A549 (cell line): Measurements from ENCODE around the gene SPPL3. TPM values are rescaled to one million over a fixed set of nuclear protein-coding genes. Genes with fewer than 3 reads are reported as not detected.

Source experiments
- ATAC-seq, 2 experiments: fragments of 200-7000 bp in 1 of 2; fragments of >200 bp in 1 of 2; cut with Nextera tagmentation in 1 of 2; cut with Tn5 transposase in 1 of 2; 3 replicates each; pipeline versions ENCODE4 v1.8.0 to v1.9.1; 2018 to 2020; ENCODE audit warnings: mild to moderate bottlenecking in 1 of 2, moderate library complexity in 1 of 2
- CTCF ChIA-PET: fragments of 300-600 bp; sonication (Branson Sonifier 250); formaldehyde crosslinking; extraction: SDS; loops from one replicate; lab custom pipeline; 2021; ENCODE audit warnings: antibody characterized with exemption, inconsistent platforms; lab: Yijun Ruan, JAX
- POLR2A ChIA-PET: fragments of 350-600 bp; formaldehyde crosslinking; extraction: SDS; loops from one replicate; lab custom pipeline; 2021; ENCODE audit warnings: antibody characterized with exemption, inconsistent platforms; lab: Yijun Ruan, JAX
- DNase-seq, 2 experiments: peaks; one replicate each; pipeline versions ENCODE4 v3.0.0 to v3.0.0-alpha.2; 2011 to 2016; ENCODE audit warnings: low read depth in 1 of 2, low spot score in 1 of 2
- FAIRE-seq: peaks from 2 replicates; lab custom pipeline; 2011; peaks lifted over from hg19 to GRCh38; lab: Jason Lieb, UNC
- H3K27ac ChIP-seq, 2 experiments: fragments of >200 bp; sonication (Bioruptor Twin); formaldehyde crosslinking; 3 replicates each; pipeline ENCODE4 v1.5.1; 2016 to 2017
- H3K4me1 ChIP-seq: fragments of >200 bp; sonication (Bioruptor Twin); formaldehyde crosslinking; 3 replicates; pipeline ENCODE4 v1.6.1; 2016
- H3K4me2 ChIP-seq: fragments of >200 bp; sonication (Bioruptor Twin); formaldehyde crosslinking; 3 replicates; pipeline ENCODE4 v1.6.1; 2016
- H3K4me3 ChIP-seq: fragments of >200 bp; sonication (Bioruptor Twin); formaldehyde crosslinking; 3 replicates; pipeline ENCODE4 v1.5.1; 2016
- H3K9me3 ChIP-seq: fragments of >200 bp; sonication (Bioruptor Twin); formaldehyde crosslinking; 3 replicates; pipeline ENCODE4 v1.6.1; 2016
- CEBPB ChIP-seq, 2 experiments: fragments of >200 bp in 1 of 2; sonication (Bioruptor Twin) in 1 of 2; formaldehyde crosslinking in 1 of 2; IDR thresholded peaks; 2 replicates each; pipeline ENCODE4 v1.6.1; 2012 to 2016
- CHD4 ChIP-seq: fragments of 200-600 bp; sonication (generic); IDR thresholded peaks from 2 replicates; pipeline ENCODE4 v1.6.1; 2016; ENCODE audit warnings: antibody characterized with exemption, mild to moderate bottlenecking, borderline replicate concordance
- EHMT2 ChIP-seq: fragments of 200-600 bp; sonication (generic); IDR thresholded peaks from 2 replicates; pipeline ENCODE4 v1.6.1; 2016; ENCODE audit warnings: antibody characterized with exemption, low read depth, mild to moderate bottlenecking, moderate library complexity
- MAFK ChIP-seq: fragments of 450-650 bp; IDR thresholded peaks from 2 replicates; pipeline ENCODE4 v1.6.1; 2014; ENCODE audit not compliant: partially characterized antibody
- PHF8 ChIP-seq: fragments of 200-600 bp; sonication (generic); IDR thresholded peaks from 2 replicates; pipeline ENCODE4 v1.6.1; 2016; ENCODE audit warnings: low read depth, mild to moderate bottlenecking, antibody characterized with exemption, moderate library complexity, borderline replicate concordance
- POLR2A ChIP-seq: IDR thresholded peaks from 2 replicates; pipeline ENCODE4 v1.6.1; 2012; ENCODE audit warnings: mild to moderate bottlenecking, low read length
- RCOR1 ChIP-seq: fragments of 150-350 bp; IDR thresholded peaks from 2 replicates; pipeline ENCODE4 v1.6.1; 2014; ENCODE audit warnings: antibody characterized with exemption, low read length, low read depth
- ZSCAN20 ChIP-seq: fragments of 250-450 bp; sonication (Bioruptor Pico); IDR thresholded peaks from 2 replicates; pipeline ENCODE4 v1.8.0; 2022; ENCODE audit warnings: mild to moderate bottlenecking, moderate library complexity
- WGBS: methylation state at CpG from one replicate; pipeline ENCODE4 v1.1.6; 2017; ENCODE audit errors: missing lambda C conversion rate; 5-methylcytosine and 5-hydroxymethylcytosine counted together
- polyA plus RNA-seq, 4 experiments: library from polyadenylated mRNA; depleted of rRNA in 3 of 4; stranded (reverse); fragments of >200 nt; fragmentation: RNase III in 1 of 4; extraction: RNeasy Plus Mini Kit Qiagen cat#74134 plus additional on column Dnase treatment in 1 of 4; gene quantifications; 2 replicates in 3 of 4; 3 replicates in 1 of 4; pipeline ENCODE4 v1.2.3, GENCODE V29; 2011 to 2017
- TF ChIP-seq, protein P1 (sequence below): IDR thresholded peaks from 2 replicates; pipeline ENCODE4 v1.6.1; 2012
- TF ChIP-seq, protein P2 (sequence below): fragments of >200 bp; sonication (Bioruptor Twin); formaldehyde crosslinking; IDR thresholded peaks from 2 replicates; pipeline ENCODE4 v1.6.1; 2016
- TF ChIP-seq, protein P3 (sequence below): fragments of 450-650 bp; IDR thresholded peaks from 2 replicates; pipeline ENCODE4 v1.6.1; 2014; ENCODE audit warnings: antibody characterized with exemption
- TF ChIP-seq, protein P4 (sequence below): fragments of 250-450 bp; sonication (Bioruptor Pico); IDR thresholded peaks from 2 replicates; pipeline ENCODE4 v1.5.0; 2021; ENCODE audit warnings: mild to moderate bottlenecking, moderate library complexity, borderline replicate concordance

SPPL3 gene
- polyA plus RNA-seq, 2 of the 4 experiments (the other 2 are of a cell fraction): 25.0 to 26.6 TPM

DNA sequence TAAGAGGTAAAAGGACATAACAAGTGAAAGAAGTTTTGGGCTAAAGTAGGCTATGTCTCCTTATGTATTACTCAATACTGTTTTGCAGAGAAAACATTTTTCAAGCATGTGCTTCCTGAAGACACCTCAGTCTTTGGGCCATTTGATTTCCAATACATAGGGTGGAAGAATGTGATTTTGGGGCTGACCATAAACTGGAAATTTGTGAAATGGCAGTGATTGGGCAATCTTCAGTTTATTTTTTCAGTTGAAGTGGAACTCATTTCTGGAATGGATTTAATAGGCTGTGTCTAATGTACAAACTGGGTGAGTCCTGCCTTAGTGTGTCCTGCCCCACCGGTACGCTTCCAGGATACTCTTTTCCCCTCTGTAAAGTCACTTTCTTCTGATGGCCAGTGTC, 181.4 kb downstream of the SPPL3 start:
- FAIRE-seq: no peak
- H3K9me3 ChIP-seq: no peaks in the 10 kb centered on the region
- ATAC-seq: no peak
- peaks cover 17% of the 10 kb centered on the region for H3K4me1 ChIP-seq
- ChIA-PET CTCF (interaction anchor here (0.6 to 1.7 kb wide), 4 partner anchors 75 to 140 kb away, joined by 3 to 8 read pairs (median 6); no protein-coding TSS in a partner anchor), POLR2A (no interaction called here)
- TF ChIP-seq, protein P1, sequence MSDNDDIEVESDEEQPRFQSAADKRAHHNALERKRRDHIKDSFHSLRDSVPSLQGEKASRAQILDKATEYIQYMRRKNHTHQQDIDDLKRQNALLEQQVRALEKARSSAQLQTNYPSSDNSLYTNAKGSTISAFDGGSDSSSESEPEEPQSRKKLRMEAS: no peak
- TF ChIP-seq EHMT2 (no peak), CEBPB (IDR thresholded peaks at IDR 0.05) (peak in 1 of 2 experiments; percentile 12; a peak in 1 of 4 replicates)
- H3K4me3 ChIP-seq: no peak overlapping the region
- 100% methylated on average over 2 of the region's 2 CpGs for WGBS
- no peak overlapping the region for H3K4me2 ChIP-seq
- H3K27ac ChIP-seq: no peak overlapping the region
- no peak for DNase-seq

DNA sequence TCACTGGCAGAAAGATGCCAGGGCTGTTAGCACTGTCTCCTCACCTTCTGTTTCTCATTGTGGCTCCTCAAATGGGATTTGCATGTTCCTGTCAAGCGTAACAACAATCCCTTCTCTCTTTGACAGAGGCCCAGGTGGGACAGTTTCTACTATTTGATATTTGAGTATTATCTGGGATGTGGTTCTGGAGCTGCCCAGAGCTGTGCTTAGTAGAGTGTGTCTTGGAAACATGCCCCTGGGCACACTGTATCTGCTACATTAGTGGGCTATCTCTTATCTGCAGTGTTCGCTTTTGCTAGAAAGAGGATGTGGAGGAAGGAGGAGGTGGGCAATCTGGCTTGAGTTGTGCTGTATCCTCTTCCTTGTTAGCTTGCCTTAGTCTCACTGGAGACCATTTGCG, 182.3 kb downstream of the SPPL3 start:
- H3K27ac ChIP-seq: no peak overlapping the region
- POLR2A ChIA-PET: no interaction called here

DNA sequence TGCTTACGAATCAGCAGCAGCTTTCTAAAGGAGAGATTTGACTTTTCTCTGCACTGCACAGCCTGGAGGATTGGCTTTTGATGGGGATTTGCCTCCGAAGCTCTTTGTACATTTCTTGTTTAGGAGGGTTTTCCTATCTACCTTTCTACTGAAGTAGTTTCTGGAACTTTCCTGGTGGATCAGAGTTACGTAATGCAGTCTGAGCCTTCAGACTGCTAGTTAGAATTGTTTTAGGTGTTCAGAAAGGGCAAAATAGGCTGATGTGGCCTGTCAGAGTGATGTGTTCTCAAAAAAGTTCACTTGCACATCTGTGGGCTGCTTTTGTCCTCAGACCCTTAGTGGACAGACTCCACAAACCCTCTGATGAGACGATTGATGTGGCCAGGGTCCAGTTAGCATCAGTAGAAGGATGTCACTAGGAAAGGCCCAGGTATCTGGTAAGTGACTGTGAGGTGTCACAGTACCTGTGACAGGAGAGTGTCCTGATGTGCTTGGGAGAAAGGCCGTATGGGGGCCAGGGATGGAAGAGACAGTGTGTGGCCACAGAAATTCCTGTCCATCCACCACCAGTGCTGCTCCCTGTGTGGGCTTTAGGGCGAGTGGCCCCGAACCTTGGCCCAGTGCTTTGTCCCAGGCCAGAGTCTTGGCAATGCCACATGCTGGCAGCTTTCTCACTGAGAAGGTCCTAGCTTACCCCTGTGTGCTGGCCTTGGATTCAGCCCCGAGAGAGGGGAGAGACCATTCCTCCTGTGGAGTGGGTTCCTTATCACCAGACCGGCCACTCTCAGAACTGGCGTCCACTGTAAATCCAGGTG, 183.0 kb downstream of the SPPL3 start:
- POLR2A ChIA-PET: interaction anchor here (1.4 kb wide), 1 partner anchor 72 kb away, joined by 3 read pairs; no protein-coding TSS in a partner anchor
- WGBS: 85% methylated on average over 8 of the region's 10 CpGs

More for the DNA sequence above, 182.3 kb downstream of the SPPL3 start:
- Histone ChIP-seq H3K4me2 (no peak overlapping the region), H3K4me3 (no peak overlapping the region), H3K4me1 (peaks cover 17% of the 10 kb centered on the region), H3K9me3 (no peaks in the 10 kb centered on the region)
- DNase-seq: no peak
- TF ChIP-seq CEBPB (IDR thresholded peaks at IDR 0.05) (no peak), PHF8 (no peak), MAFK (no peak), RCOR1 (no peak), POLR2A (no peak), CHD4 (no peak), ZSCAN20 (CRISPR knock-in tag) (no peak)
- TF ChIP-seq, protein P2, sequence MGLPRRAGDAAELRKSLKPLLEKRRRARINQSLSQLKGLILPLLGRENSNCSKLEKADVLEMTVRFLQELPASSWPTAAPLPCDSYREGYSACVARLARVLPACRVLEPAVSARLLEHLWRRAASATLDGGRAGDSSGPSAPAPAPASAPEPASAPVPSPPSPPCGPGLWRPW: no peak
- TF ChIP-seq, protein P3, sequence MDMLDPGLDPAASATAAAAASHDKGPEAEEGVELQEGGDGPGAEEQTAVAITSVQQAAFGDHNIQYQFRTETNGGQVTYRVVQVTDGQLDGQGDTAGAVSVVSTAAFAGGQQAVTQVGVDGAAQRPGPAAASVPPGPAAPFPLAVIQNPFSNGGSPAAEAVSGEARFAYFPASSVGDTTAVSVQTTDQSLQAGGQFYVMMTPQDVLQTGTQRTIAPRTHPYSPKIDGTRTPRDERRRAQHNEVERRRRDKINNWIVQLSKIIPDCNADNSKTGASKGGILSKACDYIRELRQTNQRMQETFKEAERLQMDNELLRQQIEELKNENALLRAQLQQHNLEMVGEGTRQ: no peak
- TF ChIP-seq, protein P4, sequence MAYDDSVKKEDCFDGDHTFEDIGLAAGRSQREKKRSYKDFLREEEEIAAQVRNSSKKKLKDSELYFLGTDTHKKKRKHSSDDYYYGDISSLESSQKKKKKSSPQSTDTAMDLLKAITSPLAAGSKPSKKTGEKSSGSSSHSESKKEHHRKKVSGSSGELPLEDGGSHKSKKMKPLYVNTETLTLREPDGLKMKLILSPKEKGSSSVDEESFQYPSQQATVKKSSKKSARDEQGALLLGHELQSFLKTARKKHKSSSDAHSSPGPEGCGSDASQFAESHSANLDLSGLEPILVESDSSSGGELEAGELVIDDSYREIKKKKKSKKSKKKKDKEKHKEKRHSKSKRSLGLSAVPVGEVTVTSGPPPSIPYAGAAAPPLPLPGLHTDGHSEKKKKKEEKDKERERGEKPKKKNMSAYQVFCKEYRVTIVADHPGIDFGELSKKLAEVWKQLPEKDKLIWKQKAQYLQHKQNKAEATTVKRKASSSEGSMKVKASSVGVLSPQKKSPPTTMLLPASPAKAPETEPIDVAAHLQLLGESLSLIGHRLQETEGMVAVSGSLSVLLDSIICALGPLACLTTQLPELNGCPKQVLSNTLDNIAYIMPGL (CRISPR knock-in tag): no peak
- no peak for FAIRE-seq
- no peak for ATAC-seq
- 95% methylated on average over 3 of the region's 3 CpGs for WGBS
- CTCF ChIA-PET: interaction anchor here (0.7 to 1.7 kb wide), 4 partner anchors 10 to 139 kb away, joined by 3 to 8 read pairs (median 6); no protein-coding TSS in a partner anchor

More for the DNA sequence above, 183.0 kb downstream of the SPPL3 start:
- Histone ChIP-seq H3K4me3 (no peak overlapping the region), H3K4me2 (no peak overlapping the region), H3K27ac (peak overlapping the region in 1 of 2 experiments; percentile 29; a peak in 1 of 6 replicates), H3K4me1 (peaks cover 17% of the 10 kb centered on the region), H3K9me3 (no peaks in the 10 kb centered on the region)
- no peak for FAIRE-seq
- no peak for ATAC-seq
- DNase-seq: no peak
- CTCF ChIA-PET: interaction anchor here (1.5 to 2.2 kb wide), 8 partner anchors 10 to 250 kb away, joined by 3 to 11 read pairs (median 8); partner anchors contain the start of gene UNC119B
- TF ChIP-seq EHMT2: no peak
- TF ChIP-seq, all 56 proteins: peak for 0
